Left ventricle myocardium inferior (tissue), 1 donor: Measurements from ENCODE around the gene L3MBTL4. TPM values are rescaled to one million over a fixed set of nuclear protein-coding genes. Genes with fewer than 3 reads are reported as not detected.
"Not testable (repeated sequence)": the region's sequence is repeated elsewhere in the genome, so short reads cannot be mapped to it uniquely, and the experiment has no call there.

Experiments used
- DNase-seq: peaks from one replicate; pipeline ENCODE4 v3.0.0-alpha.2; 2020
- H3K27ac ChIP-seq: fragments of 200-600 bp; replicated peaks from 2 replicates; pipeline ENCODE4 v1.8.0; 2021
- H3K27me3 ChIP-seq: fragments of 200-600 bp; 2 replicates; pipeline ENCODE4 v1.8.0; 2021; ENCODE audit warnings: low read depth
- H3K36me3 ChIP-seq: fragments of 200-600 bp; 2 replicates; pipeline ENCODE4 v1.8.0; 2021
- H3K4me1 ChIP-seq: fragments of 200-600 bp; 2 replicates; pipeline ENCODE4 v1.8.0; 2021
- H3K4me3 ChIP-seq: fragments of 200-600 bp; 2 replicates; pipeline ENCODE4 v1.8.0; 2021; ENCODE audit warnings: mild to moderate bottlenecking, moderate library complexity
- H3K9me3 ChIP-seq: fragments of 200-600 bp; replicated peaks from 2 replicates; pipeline ENCODE4 v1.8.0; 2021
- intact Hi-C: fragments of 100-400 bp; cut with micrococcal nuclease; formaldehyde crosslinking; loops from one replicate; pipeline ENCODE4 v1.11.0; 2022
- total RNA-seq: library from RNA; stranded (reverse); fragmentation: NEBNext Ultra II Directional; extraction: Animal tissue kit (Norgen Biotek cat#: 25700); gene quantifications from one replicate; pipeline ENCODE4 v1.2.1, GENCODE V29; 2021
- TF ChIP-seq, protein P1 (sequence below): fragments of 200-600 bp; IDR thresholded peaks from 2 replicates; pipeline ENCODE4 v1.8.0; 2021; ENCODE audit warnings: antibody characterized with exemption, mild to moderate bottlenecking, borderline replicate concordance
- donor health status: DM: no; HTN: yes; CAD: no; lungs with severe emphysema.

Gene L3MBTL4
- total RNA-seq, 1 donor from 2014 or later, result 3.5 TPM

DNA sequence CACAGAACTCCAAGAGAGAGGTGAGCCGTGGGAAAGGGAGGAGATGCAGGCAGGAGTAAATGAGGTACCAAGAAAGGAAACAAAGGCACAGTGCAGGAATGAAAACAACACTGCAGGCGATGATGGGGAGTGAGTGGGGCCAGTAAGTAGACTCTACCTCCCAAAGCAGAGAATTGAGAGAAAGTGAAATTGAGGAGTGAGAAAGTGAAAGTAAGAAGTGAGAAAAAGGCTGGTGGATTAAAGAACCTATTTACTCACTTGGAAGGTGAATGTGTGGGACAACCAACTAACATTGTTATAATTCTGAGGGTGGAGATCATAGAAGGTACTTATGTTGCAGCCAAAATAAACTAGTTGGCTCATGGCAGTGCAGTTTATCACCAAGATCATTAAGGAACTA, 326.3 kb downstream of the L3MBTL4 start:
- H3K4me3 ChIP-seq, result no peak overlapping the region
- no peaks in the 10 kb centered on the region for H3K27me3 ChIP-seq
- no peak for DNase-seq
- intact Hi-C loops, result no loop called here
- H3K36me3 ChIP-seq, result no peaks in the 10 kb centered on the region
- H3K4me1 ChIP-seq, result peaks cover 12% of the 10 kb centered on the region
- no peak overlapping the region for H3K27ac ChIP-seq
- H3K9me3 ChIP-seq, result peaks cover 4% of the 10 kb centered on the region
- TF ChIP-seq, protein P1, sequence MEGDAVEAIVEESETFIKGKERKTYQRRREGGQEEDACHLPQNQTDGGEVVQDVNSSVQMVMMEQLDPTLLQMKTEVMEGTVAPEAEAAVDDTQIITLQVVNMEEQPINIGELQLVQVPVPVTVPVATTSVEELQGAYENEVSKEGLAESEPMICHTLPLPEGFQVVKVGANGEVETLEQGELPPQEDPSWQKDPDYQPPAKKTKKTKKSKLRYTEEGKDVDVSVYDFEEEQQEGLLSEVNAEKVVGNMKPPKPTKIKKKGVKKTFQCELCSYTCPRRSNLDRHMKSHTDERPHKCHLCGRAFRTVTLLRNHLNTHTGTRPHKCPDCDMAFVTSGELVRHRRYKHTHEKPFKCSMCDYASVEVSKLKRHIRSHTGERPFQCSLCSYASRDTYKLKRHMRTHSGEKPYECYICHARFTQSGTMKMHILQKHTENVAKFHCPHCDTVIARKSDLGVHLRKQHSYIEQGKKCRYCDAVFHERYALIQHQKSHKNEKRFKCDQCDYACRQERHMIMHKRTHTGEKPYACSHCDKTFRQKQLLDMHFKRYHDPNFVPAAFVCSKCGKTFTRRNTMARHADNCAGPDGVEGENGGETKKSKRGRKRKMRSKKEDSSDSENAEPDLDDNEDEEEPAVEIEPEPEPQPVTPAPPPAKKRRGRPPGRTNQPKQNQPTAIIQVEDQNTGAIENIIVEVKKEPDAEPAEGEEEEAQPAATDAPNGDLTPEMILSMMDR, result no peak

- Histone ChIP-seq H3K9me3 (peaks cover 4% of the 10 kb centered on the region), H3K4me3 (no peak overlapping the region)
- TF ChIP-seq, protein P1, result no peak
Measured at GRCh38 chr18:6086731-6087130, 328.0 kb downstream of the L3MBTL4 start.

GRCh38 chr18:6079406-6079805, 335.3 kb downstream of the L3MBTL4 start:
- H3K27me3 ChIP-seq, result no peaks in the 10 kb centered on the region
- no peak overlapping the region for H3K27ac ChIP-seq
- no peaks in the 10 kb centered on the region for H3K4me1 ChIP-seq
- H3K4me3 ChIP-seq, result no peak overlapping the region
- no peaks in the 10 kb centered on the region for H3K9me3 ChIP-seq
- DNase-seq, result no peak
- TF ChIP-seq, protein P1, result no peak
- intact Hi-C loops, result no loop called here
- H3K36me3 ChIP-seq, result no peaks in the 10 kb centered on the region

More at GRCh38 chr18:6086731-6087130, 328.0 kb downstream of the L3MBTL4 start:
- Histone ChIP-seq H3K27ac (no peak overlapping the region), H3K36me3 (no peaks in the 10 kb centered on the region), H3K27me3 (no peaks in the 10 kb centered on the region), H3K4me1 (peaks cover 12% of the 10 kb centered on the region)
- intact Hi-C loops, result no loop called here
- DNase-seq, result no peak

GRCh38 chr18:6078877-6079276, 335.8 kb downstream of the L3MBTL4 start:
- Histone ChIP-seq H3K9me3 (no peaks in the 10 kb centered on the region), H3K36me3 (no peaks in the 10 kb centered on the region), H3K4me1 (no peaks in the 10 kb centered on the region), H3K27me3 (no peaks in the 10 kb centered on the region), H3K27ac (no peak overlapping the region), H3K4me3 (no peak overlapping the region)
- TF ChIP-seq, protein P1, result no peak
- DNase-seq, result no peak
- intact Hi-C loops, result no loop called here

DNA sequence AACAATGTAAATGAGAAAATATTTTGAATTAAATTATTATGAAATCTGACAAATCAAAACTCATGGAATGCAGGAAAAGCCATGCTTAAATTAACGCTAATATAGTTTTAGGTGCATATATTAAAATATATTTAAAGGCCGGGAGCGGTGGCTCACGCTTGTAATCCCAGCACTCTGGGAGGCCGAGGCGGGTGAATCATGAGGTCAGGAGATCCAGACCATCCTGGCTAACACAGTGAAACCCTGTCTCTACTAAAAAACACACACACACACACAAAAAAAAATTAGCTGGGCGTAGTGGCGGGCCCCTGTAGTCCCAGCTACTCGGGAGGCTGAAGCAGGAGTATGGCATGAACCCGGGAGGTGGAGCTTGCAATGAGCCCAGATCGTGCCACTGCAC, 342.3 kb downstream of the L3MBTL4 start:
- H3K4me3 ChIP-seq, DNase-seq, H3K36me3 ChIP-seq, intact Hi-C loops, H3K27ac ChIP-seq, H3K27me3 ChIP-seq, H3K9me3 ChIP-seq, H3K4me1 ChIP-seq: not testable (repeated sequence)

DNA sequence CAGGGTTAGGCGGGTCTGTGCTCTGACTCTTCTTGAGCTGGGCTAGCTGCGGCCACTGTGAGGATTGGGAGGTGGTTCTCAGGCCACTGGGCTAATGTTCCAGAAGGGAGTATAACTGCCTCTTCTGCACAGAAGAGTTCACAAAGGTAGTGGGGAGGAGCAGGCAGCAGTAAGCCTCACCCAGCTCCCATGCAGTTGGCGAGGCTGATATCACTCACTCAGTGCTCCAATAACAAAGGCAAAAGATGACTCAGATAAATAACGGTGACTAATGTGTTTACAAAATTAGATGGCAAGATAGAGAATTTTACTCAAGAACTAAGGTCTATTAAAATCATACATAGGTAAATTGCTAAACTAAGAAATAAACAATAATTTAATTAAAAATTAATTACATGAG, 345.2 kb downstream of the L3MBTL4 start:
- TF ChIP-seq, protein P1, result no peak
- intact Hi-C loops, result no loop called here

More for the DNA sequence above, 345.2 kb downstream of the L3MBTL4 start:
- no peak overlapping the region for H3K4me3 ChIP-seq
- no peak overlapping the region for H3K27ac ChIP-seq
- DNase-seq, result no peak
- H3K27me3 ChIP-seq, result no peaks in the 10 kb centered on the region
- no peaks in the 10 kb centered on the region for H3K36me3 ChIP-seq
- peaks cover 2% of the 10 kb centered on the region for H3K9me3 ChIP-seq
- H3K4me1 ChIP-seq, result no peaks in the 10 kb centered on the region
